GM12878 (cell line): Measurements from ENCODE around the gene MYBL2.
A peak's percentile ranks its signal among the peaks of the same experiment; 100 is the strongest.

ENCODE experiments used
- CHD2 ChIP-seq: IDR thresholded peaks from 2 replicates; pipeline ENCODE4 v1.6.1; 2011; ENCODE audit warnings: low read depth, low read length, improper control_type of control experiment, borderline replicate concordance
- NFIC ChIP-seq: IDR thresholded peaks from 2 replicates; pipeline ENCODE4 v1.6.1; 2012; ENCODE audit warnings: low read depth, mild to moderate bottlenecking, inconsistent platforms, low read length, moderate library complexity
- NFYB ChIP-seq: IDR thresholded peaks from 2 replicates; pipeline ENCODE4 v1.6.1; 2011; ENCODE audit warnings: low read depth, mild to moderate bottlenecking, low read length, improper control_type of control experiment, moderate library complexity; ENCODE audit not compliant: insufficient read depth
- POLR2A ChIP-seq: IDR thresholded peaks from 2 replicates; pipeline ENCODE4 v1.6.1; 2011; ENCODE audit warnings: low read depth, mild to moderate bottlenecking, low read length
- POU2F2 ChIP-seq: IDR thresholded peaks from 3 replicates; pipeline ENCODE4 v1.6.1; 2011; ENCODE audit warnings: low read depth, mild to moderate bottlenecking, low read length, borderline replicate concordance
- RAD21 ChIP-seq: IDR thresholded peaks from 2 replicates; pipeline ENCODE4 v1.6.1; 2011; ENCODE audit warnings: mild to moderate bottlenecking, low read depth, low read length, moderate library complexity; ENCODE audit not compliant: insufficient read depth
- TAF1 ChIP-seq: IDR thresholded peaks from 2 replicates; pipeline ENCODE4 v1.6.1; 2011; ENCODE audit warnings: mild to moderate bottlenecking, low read depth, low read length, borderline replicate concordance
- TCF7 ChIP-seq: IDR thresholded peaks from 2 replicates; pipeline ENCODE4 v1.6.1; 2014; ENCODE audit warnings: antibody characterized with exemption, borderline replicate concordance
- ZNF274 ChIP-seq: IDR thresholded peaks from one replicate; pipeline ENCODE4 v1.8.0; 2011; ENCODE audit not compliant: insufficient read length, insufficient read depth
- TF ChIP-seq, protein P1 (sequence below): IDR thresholded peaks from 2 replicates; pipeline ENCODE4 v1.6.1; 2011; ENCODE audit warnings: low read depth, mild to moderate bottlenecking, low read length, moderate library complexity, borderline replicate concordance; ENCODE audit errors: extremely low read depth
- TF ChIP-seq, protein P2 (sequence below), 3 experiments: IDR thresholded peaks in 2 of 3; conservative IDR thresholded peaks in 1 of 3; 2 replicates each; pipeline ENCODE4 v1.5.1; 2011; ENCODE audit warnings: low read depth in 3 of 3, low read length in 3 of 3, mild to moderate bottlenecking in 3 of 3, control low read depth in 2 of 3, moderate library complexity in 2 of 3, inconsistent platforms in 1 of 3, mixed read lengths in 1 of 3; ENCODE audit not compliant: control insufficient read depth in 2 of 3, insufficient read depth in 1 of 3; ENCODE audit errors: extremely low read depth in 1 of 3
- TF ChIP-seq, protein P3 (sequence below): IDR thresholded peaks from 2 replicates; pipeline ENCODE4 v1.6.1; 2012; ENCODE audit warnings: low read depth, low read length, improper control_type of control experiment

GRCh38 chr20:43711098-43711654 lies 44.3 kb downstream of the MYBL2 start:
- peak; percentile 49; the same call in 1 of the 2 replicates for TF ChIP-seq POLR2A
- TF ChIP-seq, protein P1, sequence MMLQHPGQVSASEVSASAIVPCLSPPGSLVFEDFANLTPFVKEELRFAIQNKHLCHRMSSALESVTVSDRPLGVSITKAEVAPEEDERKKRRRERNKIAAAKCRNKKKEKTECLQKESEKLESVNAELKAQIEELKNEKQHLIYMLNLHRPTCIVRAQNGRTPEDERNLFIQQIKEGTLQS = no peak
- TF ChIP-seq, protein P2, sequence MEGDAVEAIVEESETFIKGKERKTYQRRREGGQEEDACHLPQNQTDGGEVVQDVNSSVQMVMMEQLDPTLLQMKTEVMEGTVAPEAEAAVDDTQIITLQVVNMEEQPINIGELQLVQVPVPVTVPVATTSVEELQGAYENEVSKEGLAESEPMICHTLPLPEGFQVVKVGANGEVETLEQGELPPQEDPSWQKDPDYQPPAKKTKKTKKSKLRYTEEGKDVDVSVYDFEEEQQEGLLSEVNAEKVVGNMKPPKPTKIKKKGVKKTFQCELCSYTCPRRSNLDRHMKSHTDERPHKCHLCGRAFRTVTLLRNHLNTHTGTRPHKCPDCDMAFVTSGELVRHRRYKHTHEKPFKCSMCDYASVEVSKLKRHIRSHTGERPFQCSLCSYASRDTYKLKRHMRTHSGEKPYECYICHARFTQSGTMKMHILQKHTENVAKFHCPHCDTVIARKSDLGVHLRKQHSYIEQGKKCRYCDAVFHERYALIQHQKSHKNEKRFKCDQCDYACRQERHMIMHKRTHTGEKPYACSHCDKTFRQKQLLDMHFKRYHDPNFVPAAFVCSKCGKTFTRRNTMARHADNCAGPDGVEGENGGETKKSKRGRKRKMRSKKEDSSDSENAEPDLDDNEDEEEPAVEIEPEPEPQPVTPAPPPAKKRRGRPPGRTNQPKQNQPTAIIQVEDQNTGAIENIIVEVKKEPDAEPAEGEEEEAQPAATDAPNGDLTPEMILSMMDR (IDR thresholded peaks at IDR 0.05 in 2 of 3, conservative IDR thresholded peaks at IDR 0.05 in 1 of 3; ENCODE audit: control insufficient read depth in 2 of 3, extremely low read depth in 1 of 3, insufficient read depth in 1 of 3, low read depth in 3 of 3, low read length in 3 of 3) = no peak
- TF ChIP-seq CHD2 = no peak
- TF ChIP-seq POU2F2 = no peak
- TF ChIP-seq TAF1 = no peak
- no peak for TF ChIP-seq NFYB
- no peak for TF ChIP-seq NFIC
- TF ChIP-seq RAD21 = no peak
- TF ChIP-seq TCF7 = no peak
- TF ChIP-seq, protein P3, sequence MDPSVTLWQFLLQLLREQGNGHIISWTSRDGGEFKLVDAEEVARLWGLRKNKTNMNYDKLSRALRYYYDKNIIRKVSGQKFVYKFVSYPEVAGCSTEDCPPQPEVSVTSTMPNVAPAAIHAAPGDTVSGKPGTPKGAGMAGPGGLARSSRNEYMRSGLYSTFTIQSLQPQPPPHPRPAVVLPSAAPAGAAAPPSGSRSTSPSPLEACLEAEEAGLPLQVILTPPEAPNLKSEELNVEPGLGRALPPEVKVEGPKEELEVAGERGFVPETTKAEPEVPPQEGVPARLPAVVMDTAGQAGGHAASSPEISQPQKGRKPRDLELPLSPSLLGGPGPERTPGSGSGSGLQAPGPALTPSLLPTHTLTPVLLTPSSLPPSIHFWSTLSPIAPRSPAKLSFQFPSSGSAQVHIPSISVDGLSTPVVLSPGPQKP = no peak
- no peak for TF ChIP-seq ZNF274
